ENCODE results near the gene TNFSF10. TPM values are rescaled to one million over a fixed set of nuclear protein-coding genes. Genes with fewer than 3 reads are reported as not detected.

TNFSF10 gene
- total RNA-seq, 2 experiments from 2014 or later: 83.8 to 97.9 TPM

- Mint-ChIP-seq H3K27ac (no peak overlapping the region), H3K4me1 (peaks cover 2% of the 10 kb centered on the region), H3K27me3 (peaks cover 11% of the 10 kb centered on the region), H3K9me3 (peaks cover 2% of the 10 kb centered on the region), H3K4me3 (no peak overlapping the region), H3K36me3 (ENCODE audit: low read depth) (no peaks in the 10 kb centered on the region)
- DNase-seq: no peak
- ChIA-PET CTCF (interaction anchor here (1.0 kb wide), 1 partner anchor 10 kb away, joined by 4 read pairs; no protein-coding TSS in a partner anchor), POLR2A (no interaction called here)
Measured at GRCh38 chr3:172464306-172464705, 58.9 kb downstream of the TNFSF10 start.

- Mint-ChIP-seq H3K9me3 (peaks cover under 1% of the 10 kb centered on the region), H3K36me3 (ENCODE audit: low read depth) (no peaks in the 10 kb centered on the region), H3K4me3 (no peak overlapping the region), H3K27ac (no peak overlapping the region), H3K27me3 (peaks cover 7% of the 10 kb centered on the region), H3K4me1 (peaks cover 2% of the 10 kb centered on the region)
- no peak for DNase-seq
- ChIA-PET POLR2A (no interaction called here), CTCF (interaction anchor here (0.6 to 1.4 kb wide), 11 partner anchors 13 to 1569 kb away, joined by 3 to 8 read pairs (median 4); partner anchors contain the start of gene GHSR)
Measured at GRCh38 chr3:172461530-172462138, 61.6 kb downstream of the TNFSF10 start.

DNA sequence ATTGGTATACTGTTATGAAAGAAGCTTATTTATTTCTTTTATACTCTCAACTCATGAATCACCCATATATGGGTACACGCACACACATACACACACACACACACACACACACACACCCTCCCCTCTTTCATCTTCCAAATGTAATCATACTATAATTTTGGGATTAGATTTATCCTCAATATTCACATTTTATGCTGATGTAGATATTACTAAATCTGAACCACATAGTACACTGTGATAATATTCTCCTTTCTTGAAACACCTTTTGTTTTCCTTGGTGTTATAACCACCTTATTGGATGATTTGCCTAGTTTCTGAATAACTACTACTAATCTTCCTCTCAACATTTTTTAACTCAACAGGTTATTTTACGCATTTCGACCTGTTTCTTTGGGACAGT lies 66.8 kb downstream of the TNFSF10 start:
- Mint-ChIP-seq H3K9me3 (peaks cover 3% of the 10 kb centered on the region), H3K4me3 (no peak overlapping the region), H3K27me3 (peaks cover 31% of the 10 kb centered on the region), H3K36me3 (ENCODE audit: low read depth) (no peaks in the 10 kb centered on the region), H3K4me1 (no peaks in the 10 kb centered on the region), H3K27ac (no peak overlapping the region)
- CTCF ChIA-PET: no interaction called here
- DNase-seq: no peak
- POLR2A ChIA-PET: no interaction called here

Other genes with a start within 250 kb of the TNFSF10 start
- gene GHSR, start 75.0 kb downstream of the TNFSF10 start, total RNA-seq: not detected
- gene NCEH1, start 187.6 kb upstream of the TNFSF10 start, total RNA-seq: 1 to 10 TPM; 5.0 to 6.8 TPM
- 10 to 100 TPM; 56.0 to 60.2 TPM for gene ECT2, start 227.3 kb upstream of the TNFSF10 start, total RNA-seq

All from activated CD4-positive, alpha-beta T cell treated with anti-CD3 and anti-CD28 coated beads, Interleukin-2, amount 10 ng/mL, durations not matched to agents 7 days and 5 days (primary cell).